ENCODE data around the gene PSMG4.

Gene PSMG4

DNA sequence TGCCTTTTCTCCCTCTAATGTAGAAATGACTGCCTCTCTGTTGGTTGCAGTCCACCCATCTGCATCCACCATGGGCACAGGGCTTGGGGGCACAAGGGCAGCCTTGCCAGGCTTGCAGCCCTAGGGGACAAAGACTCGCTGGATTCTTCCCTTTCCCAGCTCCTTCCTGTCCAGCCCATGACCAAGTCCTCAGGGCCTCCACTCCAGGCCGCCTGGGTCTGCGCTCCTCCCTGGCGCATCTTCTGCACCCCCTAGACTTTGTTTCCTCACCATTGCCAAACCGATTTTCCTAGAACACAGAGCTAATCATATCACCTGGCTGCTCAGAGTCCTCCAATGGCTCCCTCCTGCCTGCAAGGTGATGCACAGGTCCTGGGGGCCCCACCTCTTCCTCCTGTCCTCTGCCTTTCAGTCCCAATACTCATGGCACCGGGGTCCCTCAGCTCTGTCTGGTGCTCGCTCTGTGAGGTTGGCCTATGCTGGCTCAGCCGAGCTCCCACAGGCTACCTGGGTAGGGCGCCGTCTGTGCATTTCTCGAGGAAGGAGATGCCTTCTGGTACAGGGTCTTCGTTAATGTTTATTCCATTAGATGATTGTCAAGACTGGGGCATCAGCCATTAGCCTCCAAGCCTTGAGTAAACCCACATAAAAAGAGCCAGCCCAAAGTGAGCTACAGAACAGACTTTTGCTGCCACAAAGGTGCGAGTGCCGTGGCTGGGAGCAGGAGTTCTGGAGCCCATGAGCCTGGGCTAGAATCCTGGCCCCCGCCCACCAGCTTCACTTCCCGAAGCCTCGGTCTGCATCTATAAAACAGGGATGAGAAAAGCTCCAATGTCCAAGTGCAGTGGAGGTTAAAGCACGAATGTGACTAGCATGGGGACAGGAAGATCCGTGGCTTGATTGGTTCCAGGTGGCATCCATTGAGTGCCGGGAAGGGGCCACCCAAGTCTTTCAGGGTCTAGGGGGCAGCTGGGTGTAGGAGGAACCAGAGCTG lies 17.7 kb downstream of the PSMG4 start:
- no peak for DNase-seq (ENCODE audit: low read depth)

- no peak for DNase-seq (ENCODE audit: low read depth)
Observed at GRCh38 chr6:3277251-3277650, 18.5 kb downstream of the PSMG4 start.

- DNase-seq (ENCODE audit: low read depth), result no peak
Observed at GRCh38 chr6:3277851-3278416, 19.2 kb downstream of the PSMG4 start.

GRCh38 chr6:3278691-3279090 lies 19.9 kb downstream of the PSMG4 start:
- no peak for DNase-seq (ENCODE audit: low read depth)

DNA sequence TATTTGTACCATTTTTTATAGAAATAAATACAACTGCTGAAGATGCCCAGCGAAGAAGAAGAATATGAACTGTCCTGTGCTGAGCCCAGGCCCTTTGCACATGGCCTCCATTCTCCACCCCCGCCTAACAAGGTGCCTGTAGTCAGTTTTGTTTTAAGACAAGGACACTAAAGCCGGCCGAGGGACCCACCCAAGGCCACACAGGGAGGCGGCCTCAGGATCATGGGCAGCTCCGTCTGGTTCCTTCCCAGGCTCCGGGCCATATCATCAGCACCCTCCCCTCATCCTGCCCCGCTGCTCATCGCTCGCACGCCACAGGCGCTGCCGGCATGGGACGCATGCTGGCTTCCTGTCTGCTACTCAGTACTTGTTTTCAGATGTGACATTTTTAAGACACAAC lies 21.3 kb downstream of the PSMG4 start:
- no peak for DNase-seq (ENCODE audit: low read depth)

GRCh38 chr6:3280866-3281465 lies 22.2 kb downstream of the PSMG4 start:
- no peak for DNase-seq (ENCODE audit: low read depth)

GRCh38 chr6:3281631-3282475 lies 23.1 kb downstream of the PSMG4 start:
- no peak for DNase-seq (ENCODE audit: low read depth)

GRCh38 chr6:3282476-3283236 lies 23.9 kb downstream of the PSMG4 start:
- no peak for DNase-seq (ENCODE audit: low read depth)

DNA sequence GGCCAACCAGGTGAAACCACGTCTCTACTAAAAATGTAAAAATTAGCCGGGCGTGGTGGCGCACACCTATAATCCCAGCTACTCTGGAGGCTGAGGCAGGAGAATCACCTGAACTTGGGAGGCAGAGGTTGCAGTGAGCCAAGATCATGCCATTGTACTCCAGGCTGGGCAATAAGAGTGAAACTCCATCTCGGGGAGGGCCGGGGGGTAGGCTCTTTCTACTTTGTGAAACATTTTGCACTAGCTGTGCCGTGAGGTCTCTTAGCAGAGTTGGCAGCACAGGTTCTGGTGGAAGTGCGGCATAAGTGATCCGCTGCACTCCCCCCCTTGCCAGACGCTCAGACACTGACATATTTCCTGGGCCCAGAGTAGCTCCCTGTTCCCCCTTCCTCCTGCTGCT lies 24.5 kb downstream of the PSMG4 start:
- no peak for DNase-seq (ENCODE audit: low read depth)

DNA sequence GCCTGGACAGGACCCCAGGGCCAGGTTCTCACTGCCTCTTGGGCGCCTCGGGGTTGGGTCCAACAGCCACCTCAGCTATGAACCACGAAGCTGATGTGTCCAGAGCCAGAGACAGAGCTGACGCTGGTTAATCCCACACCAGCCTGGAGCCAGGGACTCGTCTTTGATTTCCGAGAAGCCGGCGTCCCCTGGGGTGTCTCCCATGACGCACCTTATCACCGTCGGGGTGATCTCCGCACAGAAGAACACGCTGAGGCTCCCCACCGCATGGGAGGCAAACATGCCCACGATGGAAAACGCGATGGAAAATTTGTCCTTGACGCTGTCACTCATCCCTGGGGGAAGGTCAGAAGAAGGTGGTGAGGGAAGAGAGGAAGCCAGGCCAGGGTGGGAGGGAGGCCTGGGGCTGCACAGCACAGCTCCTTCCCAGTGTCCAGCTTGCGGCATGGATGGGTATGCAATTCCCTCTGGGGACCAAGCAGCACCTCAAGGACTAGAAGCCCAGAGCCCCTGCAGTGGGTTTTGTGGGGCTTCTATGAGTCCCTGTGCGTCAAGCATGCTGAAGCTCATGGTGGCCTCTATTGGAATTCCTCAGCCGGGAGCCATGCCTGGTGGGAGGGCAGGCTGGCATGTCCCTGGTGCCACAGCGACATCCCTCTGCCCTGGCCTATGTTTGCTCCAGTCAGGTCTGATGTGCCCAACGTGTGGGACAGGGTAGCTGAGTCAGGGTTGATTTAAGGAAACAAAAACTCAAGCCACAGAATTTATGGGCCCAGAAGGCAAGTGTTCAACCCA lies 25.1 kb downstream of the PSMG4 start:
- DNase-seq (ENCODE audit: low read depth), result no peak

DNA sequence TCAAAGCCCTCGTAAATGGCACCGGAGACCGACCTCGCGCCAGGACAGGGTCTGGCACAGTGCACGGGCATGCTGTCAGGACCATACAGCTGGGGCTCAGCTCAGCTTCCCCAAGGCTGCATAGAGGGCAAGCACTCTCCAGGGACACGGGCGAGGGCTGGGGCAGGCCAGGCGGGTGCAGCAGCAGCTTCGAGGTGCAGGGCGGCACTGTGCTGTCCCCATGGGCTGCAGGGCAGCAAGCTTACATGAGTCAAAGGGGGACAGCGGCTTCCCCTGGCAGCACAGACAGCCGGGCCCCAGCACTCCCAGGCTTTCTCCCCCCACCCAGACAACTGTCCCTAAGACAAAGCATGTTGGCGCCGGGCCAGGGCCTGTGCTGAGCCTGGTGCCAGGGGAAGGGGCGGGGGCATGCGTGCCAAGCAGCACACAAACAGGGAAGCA lies 25.7 kb downstream of the PSMG4 start:
- no peak for DNase-seq (ENCODE audit: low read depth)

GRCh38 chr6:3285049-3285639 lies 26.4 kb downstream of the PSMG4 start:
- DNase-seq (ENCODE audit: low read depth), result no peak

DNA sequence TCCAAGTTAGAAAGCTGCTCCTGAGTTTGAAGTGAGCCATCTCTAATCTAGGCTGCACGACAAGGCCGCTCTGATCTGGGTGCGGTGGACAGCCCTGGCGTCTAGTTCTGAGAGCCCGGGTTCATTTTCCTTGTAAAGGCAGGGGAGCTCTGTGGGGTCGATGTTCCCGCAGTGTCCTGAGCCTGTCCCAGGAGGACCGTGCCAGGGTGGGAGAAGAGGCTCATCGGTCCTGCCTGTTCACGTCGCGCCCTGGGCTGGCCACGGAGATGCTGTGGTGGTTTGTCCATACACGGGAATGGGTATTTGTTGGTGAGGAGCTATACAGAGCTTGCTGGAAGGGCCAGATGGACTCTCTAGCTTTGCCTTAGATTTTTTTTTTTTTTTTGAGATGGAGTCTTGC lies 27.0 kb downstream of the PSMG4 start:
- no peak for DNase-seq (ENCODE audit: low read depth)

DNA sequence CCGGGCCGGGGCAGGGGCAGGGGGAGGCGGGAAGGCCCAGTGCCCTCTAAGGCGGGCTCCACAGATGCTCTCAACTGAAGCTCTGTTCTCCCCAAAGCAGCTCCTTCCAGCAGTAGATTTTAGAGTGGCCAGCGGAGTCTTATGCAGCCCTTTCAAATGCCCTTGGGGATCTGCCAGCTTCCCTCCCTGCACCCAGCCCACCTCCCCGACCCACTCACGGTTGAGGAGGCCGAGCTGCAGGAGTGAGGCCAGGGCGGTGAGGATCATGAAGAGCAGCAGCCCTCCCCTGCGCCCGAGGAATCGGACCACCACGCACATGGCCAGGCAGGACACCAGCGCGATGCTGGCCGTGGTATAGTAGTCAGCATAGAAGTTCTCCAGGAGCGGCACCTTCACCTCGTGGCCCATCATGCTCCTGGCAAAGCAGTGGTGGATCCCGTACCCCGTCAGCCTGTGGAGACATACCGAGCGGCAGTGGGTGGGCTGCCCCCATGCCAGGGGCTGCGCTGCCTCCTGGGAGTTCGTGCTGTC lies 28.0 kb downstream of the PSMG4 start:
- DNase-seq (ENCODE audit: low read depth), result no peak

DNA sequence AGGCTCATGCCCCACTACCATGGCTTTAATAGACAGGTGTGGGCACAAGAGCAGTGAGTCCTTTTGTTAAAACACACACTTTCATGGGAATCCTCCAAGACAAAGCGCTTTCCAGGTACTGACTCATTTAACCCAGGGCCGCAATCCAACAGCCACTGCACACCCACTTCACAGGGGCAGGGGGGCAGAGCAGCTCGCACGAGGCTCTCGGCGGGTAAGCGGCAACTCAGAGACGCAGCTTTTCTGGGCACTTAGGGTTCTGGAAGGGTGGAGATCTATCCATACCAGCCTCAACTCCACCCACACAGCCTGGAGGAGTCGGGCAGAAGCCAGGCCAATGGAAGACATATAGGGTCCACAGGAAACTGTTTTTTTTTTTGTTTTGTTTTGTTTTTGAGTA lies 28.6 kb downstream of the PSMG4 start:
- DNase-seq (ENCODE audit: low read depth), result no peak

DNA sequence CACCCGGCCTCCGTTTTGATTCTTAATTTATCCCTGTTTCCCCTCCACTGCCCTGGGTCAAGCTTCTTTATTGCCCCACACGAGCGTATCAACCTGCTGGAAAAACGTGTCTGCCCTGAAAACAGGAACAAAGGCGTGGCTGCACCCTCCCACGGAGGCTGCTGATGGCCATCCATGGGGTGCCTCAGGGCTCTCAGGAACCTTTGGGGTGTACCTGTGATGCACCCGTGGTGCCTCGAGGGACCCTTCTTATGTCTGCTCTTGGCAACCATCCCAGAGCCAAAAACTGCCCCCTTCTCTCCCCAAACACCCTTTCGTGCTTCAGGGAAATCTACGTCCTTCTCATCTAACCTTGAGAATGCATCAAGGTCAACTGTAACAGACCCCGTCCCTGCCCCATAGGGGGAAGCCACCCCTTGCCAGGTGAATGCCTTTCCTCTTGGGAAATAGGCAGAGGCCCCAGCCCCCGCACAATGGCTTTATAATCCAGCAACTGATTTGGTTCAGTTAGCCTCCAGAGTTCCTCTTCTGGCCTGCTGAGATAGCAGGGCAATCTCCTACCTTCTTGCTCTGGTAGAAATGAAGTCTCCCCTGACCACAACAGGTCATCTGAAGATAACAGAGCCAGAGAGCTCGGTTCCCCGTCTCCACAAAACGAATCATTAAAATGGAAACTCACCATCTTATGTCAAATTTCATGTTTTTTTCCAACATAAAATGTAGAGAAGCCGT lies 29.4 kb downstream of the PSMG4 start:
- DNase-seq (ENCODE audit: low read depth), result no peak

GRCh38 chr6:3288711-3289663 lies 30.2 kb downstream of the PSMG4 start:
- DNase-seq (ENCODE audit: low read depth), result no peak

DNA sequence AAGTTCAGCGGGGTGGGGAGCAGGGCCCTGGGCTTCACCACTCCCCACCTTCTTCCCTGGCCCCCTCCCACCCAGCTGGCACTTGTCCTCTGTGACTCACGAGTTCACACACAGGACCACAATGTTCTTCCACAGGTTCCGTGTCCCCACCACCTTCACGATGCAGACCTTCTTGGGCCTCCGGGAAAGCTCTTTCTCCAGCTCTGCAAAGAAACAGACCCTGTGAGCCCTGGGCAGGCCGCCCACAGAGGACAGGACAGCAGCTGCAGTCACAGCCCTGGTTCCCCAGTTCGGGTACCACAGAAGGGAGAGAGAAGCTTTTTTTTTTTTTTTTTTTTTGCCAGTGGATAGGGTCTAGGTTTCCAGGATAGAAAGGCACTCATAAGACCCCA lies 30.9 kb downstream of the PSMG4 start:
- no peak for DNase-seq (ENCODE audit: low read depth)
